ENCODE data around the gene DDX41. TPM values are rescaled to one million over a fixed set of nuclear protein-coding genes. Genes with fewer than 3 reads are reported as not detected.
A peak's percentile ranks its signal among the peaks of the same experiment; 100 is the strongest.

Gene DDX41
- total RNA-seq, 6 donors from 2014 or later = 82.0 to 150 (median 91.9) TPM

DNA sequence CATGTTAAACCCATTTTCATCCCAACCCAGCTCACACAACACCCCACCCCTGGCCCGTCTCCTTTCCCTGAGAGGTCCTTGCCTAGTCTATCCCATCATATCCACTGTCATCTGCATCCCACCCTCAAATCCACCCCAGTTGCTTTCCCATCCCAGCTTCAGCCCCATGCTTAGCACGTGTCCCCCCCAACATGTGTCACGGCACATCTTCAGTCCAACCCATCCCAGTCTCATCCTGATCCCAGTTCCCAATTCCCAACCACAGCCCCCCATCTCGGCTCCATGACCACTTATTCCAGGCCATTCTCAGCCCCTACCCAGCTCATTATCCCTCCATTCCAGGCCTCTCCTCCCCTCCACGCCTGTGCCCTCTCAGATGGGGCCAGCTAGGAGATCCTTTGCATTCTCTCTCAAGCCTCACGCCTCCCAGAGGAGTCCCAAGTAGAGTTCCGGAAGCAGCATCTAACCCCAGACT is 42.7 kb downstream of the DDX41 start:
- Histone ChIP-seq H3K4me1 (peaks cover 21 to 45% (median 31%) of the 10 kb centered on the region in 4 donors), H3K27ac (peak overlapping the region in 3 of 4 donors; percentile 50 to 84 (median 60)), H3K36me3 (no peaks in the 10 kb centered on the region), H3K27me3 (peaks cover 0 to 7% (median 1%) of the 10 kb centered on the region in 4 donors), H3K9me3 (no peaks in the 10 kb centered on the region), H3K4me3 (peak overlapping the region in 3 of 4 donors; percentile 74 to 94 (median 80))
- no peak for ATAC-seq (ENCODE audit: low FRiP score in 2 of 2)
- 62 to 75% methylated on average over 7 of the region's 7 CpGs for WGBS, 2 donors
- TF ChIP-seq EP300 (IDR thresholded peaks at IDR 0.05) = no peak
- TF ChIP-seq, protein P1, sequence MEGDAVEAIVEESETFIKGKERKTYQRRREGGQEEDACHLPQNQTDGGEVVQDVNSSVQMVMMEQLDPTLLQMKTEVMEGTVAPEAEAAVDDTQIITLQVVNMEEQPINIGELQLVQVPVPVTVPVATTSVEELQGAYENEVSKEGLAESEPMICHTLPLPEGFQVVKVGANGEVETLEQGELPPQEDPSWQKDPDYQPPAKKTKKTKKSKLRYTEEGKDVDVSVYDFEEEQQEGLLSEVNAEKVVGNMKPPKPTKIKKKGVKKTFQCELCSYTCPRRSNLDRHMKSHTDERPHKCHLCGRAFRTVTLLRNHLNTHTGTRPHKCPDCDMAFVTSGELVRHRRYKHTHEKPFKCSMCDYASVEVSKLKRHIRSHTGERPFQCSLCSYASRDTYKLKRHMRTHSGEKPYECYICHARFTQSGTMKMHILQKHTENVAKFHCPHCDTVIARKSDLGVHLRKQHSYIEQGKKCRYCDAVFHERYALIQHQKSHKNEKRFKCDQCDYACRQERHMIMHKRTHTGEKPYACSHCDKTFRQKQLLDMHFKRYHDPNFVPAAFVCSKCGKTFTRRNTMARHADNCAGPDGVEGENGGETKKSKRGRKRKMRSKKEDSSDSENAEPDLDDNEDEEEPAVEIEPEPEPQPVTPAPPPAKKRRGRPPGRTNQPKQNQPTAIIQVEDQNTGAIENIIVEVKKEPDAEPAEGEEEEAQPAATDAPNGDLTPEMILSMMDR (IDR thresholded peaks at IDR 0.05) = no peak
- TF ChIP-seq POLR2AphosphoS5 (IDR thresholded peaks at IDR 0.05) = no peak
- TF ChIP-seq POLR2A (IDR thresholded peaks at IDR 0.05) = no peak
- DNase-seq = no peak

DNA sequence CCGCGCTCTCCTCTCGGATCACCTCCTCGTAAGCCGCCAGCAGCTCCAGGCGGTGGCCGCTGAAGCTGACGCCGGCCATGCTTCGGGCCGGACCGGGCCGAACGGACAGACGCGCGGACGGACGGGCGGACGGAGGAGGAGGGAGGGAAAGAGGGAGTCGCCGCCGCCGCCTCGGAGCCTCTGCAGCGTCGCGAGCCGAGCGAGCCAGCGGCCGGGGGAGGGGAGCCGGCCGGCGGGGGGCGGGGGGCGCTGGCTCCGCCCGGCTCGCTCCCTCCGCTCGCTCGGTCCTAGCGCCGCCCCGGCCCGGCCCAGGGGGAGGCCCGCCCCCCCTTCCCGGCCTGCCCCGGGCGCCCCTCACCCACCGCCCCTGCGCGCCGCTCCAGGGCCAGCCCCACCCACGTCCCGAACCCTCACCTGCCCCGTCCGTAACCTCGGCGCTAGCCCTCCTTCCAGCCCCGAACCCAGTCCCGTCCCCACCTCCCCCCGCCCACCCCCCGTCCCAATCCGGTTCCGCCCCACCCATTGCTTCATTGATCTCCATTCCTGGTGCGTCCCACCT is 43.2 kb downstream of the DDX41 start, which contains the start of gene DBN1:
DBN1 (minus strand) TSS at position 192 of the 559 bp plus-strand sequence; CDS start at position 79, 113 bp downstream.
- peak within 1 kb of the TSS; percentile 74 to 94 (median 81) for H3K4me3 ChIP-seq
- H3K27ac ChIP-seq = peak within 1 kb of the TSS; percentile 30 to 84 (median 68)
- no peaks in the 10 kb centered on the region for H3K36me3 ChIP-seq
- ATAC-seq (ENCODE audit: low FRiP score in 2 of 2) (peak in 1 of 2 donors; percentile 59), DNase-seq (peak in 1 of 2 donors; percentile 91)
- no peaks in the 10 kb centered on the region for H3K9me3 ChIP-seq
- peaks cover 0 to 7% (median 1%) of the 10 kb centered on the region in 4 donors for H3K27me3 ChIP-seq
- no peak for TF ChIP-seq EP300 (IDR thresholded peaks at IDR 0.05)
- TF ChIP-seq POLR2AphosphoS5 (IDR thresholded peaks at IDR 0.05) = no peak
- TF ChIP-seq, protein P1 (IDR thresholded peaks at IDR 0.05) = no peak
- TF ChIP-seq POLR2A (IDR thresholded peaks at IDR 0.05) = no peak
- peaks cover 16 to 40% (median 27%) of the 10 kb centered on the region in 4 donors for H3K4me1 ChIP-seq
- 5 to 20% methylated on average over 3 to 39 of the region's 69 CpGs for WGBS, 2 donors

DNA sequence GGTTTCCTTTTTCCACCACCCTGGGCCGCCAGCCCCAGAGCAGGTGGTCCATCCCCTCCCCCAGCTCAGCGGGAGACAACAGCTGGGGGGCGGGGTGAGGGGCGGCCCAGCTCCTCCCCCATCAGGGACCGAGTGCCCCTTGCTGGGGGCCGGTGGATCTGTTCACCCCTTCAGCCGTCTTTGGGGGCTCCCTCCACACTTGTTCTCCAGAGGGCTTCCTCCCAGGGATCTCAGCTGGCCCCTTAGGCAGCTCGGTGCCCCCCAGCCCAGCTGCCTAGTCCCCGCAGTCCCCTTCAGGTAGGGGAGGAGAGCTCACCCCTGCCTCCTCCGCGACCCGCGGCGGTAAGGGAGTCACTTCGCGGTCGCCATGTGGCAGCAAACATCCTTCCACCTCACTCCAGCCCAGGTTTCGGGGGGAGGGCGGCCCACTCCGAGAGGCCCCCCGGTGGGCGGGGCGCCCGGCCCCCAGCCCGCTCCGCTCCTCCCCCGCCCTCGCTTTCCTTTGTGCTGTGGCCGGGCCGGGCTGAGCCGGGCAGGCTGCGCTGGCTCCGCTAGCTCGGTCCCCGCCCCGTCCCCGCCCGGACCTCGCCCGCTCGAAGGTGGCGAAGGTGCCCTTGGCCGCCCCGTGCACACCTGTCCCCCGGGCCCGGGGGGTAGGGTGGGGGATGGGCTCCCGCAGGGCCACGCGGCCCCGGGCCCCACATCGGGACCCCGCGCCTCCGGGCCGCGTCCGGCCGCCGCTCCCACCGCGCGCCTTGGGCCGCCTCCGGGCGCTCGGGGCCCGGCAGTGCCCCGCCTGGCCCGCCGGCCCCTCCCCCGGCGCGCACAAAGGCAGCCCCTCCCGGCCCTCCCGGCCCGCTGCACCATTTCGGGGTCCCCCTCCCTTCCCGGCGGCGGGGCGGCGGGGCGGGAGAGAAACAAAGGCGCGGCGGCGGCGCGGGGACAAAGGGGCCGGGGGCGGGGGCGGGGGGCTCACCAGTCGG is 44.0 kb downstream of the DDX41 start:
- peak overlapping the region; percentile 74 to 94 (median 81) for H3K4me3 ChIP-seq
- peaks cover 0 to 3% (median 0%) of the 10 kb centered on the region in 4 donors for H3K36me3 ChIP-seq
- no peaks in the 10 kb centered on the region for H3K9me3 ChIP-seq
- H3K27me3 ChIP-seq = peaks cover 0 to 7% (median 1%) of the 10 kb centered on the region in 4 donors
- TF ChIP-seq POLR2A (IDR thresholded peaks at IDR 0.05) (no peak), POLR2AphosphoS5 (IDR thresholded peaks at IDR 0.05) (no peak), EP300 (IDR thresholded peaks at IDR 0.05) (no peak)
- TF ChIP-seq, protein P1 (IDR thresholded peaks at IDR 0.05) = no peak
- ATAC-seq (ENCODE audit: low FRiP score in 2 of 2) (no peak), DNase-seq (peak in 1 of 2 donors; percentile 90)
- peak overlapping the region; percentile 30 to 84 (median 68) for H3K27ac ChIP-seq
- WGBS, 2 donors = 3 to 9% methylated on average over 8 to 40 of the region's 93 CpGs
- peaks cover 13 to 36% (median 20%) of the 10 kb centered on the region in 4 donors for H3K4me1 ChIP-seq

DNA sequence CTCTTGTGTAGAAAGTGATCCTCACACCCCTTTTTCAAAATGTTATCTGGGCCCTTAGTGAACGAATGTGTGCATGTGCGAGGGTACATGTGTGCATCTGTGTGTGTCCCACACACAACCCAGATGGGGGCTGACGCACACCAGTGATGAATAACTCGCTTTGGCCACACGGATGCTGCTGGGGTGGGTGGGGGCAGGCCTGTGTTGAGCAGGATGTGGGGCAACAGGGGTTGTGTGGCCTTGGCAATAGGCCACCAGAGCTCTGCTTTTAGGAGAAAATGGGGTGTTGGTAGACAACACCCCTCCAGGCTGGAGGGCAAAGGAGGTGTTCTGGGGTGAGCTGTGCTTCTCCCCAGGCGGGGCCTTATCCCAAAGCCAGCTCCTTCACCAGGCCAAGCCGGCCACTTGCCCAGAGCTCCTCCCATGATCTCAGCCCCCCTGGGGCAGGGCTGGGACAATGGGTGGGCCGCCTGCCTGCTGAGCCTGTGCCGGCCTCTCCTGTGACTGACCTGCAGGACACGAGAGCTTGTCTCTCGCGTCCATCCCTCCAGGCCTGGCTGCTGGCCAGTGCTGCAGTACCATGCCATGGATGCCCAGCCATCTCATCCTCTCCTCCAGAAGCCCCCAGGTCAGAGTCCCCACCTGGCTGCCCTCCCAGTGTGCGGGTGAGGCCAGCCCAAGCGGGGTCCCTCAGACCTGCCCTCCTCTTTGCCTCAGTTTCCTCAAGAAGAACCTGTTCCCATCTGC is 45.0 kb downstream of the DDX41 start:
- Histone ChIP-seq H3K27ac (peak overlapping the region in 2 of 4 donors; percentile 65 to 84), H3K27me3 (peaks cover 0 to 7% (median 1%) of the 10 kb centered on the region in 4 donors), H3K4me3 (peak overlapping the region in 3 of 4 donors; percentile 80 to 94 (median 82)), H3K9me3 (no peaks in the 10 kb centered on the region), H3K4me1 (peaks cover 13 to 33% (median 20%) of the 10 kb centered on the region in 4 donors), H3K36me3 (peaks cover 0 to 11% (median 9%) of the 10 kb centered on the region in 4 donors)
- ATAC-seq (ENCODE audit: low FRiP score in 2 of 2) (peak in 1 of 2 donors; percentile 46), DNase-seq (peak in 1 of 2 donors; percentile 78)
- 71 to 89% methylated on average over 8 to 14 of the region's 14 CpGs for WGBS, 2 donors
- TF ChIP-seq POLR2AphosphoS5 (IDR thresholded peaks at IDR 0.05) (no peak), EP300 (IDR thresholded peaks at IDR 0.05) (no peak), POLR2A (IDR thresholded peaks at IDR 0.05) (no peak)
- TF ChIP-seq, protein P1 (IDR thresholded peaks at IDR 0.05) = no peak
